HEK293 (cell line): ENCODE data around the gene HIF3A.

ENCODE experiments used
- CTCF ChIP-seq: fragments of 450-650 bp; formaldehyde crosslinking; IDR thresholded peaks from 2 replicates; pipeline ENCODE4 v1.5.1; 2016; ENCODE audit warnings: missing biosample characterization, missing genetic modification characterization
- PATZ1 ChIP-seq: fragments of 450-650 bp; formaldehyde crosslinking; IDR thresholded peaks from 2 replicates; pipeline ENCODE4 v1.5.1; 2016; ENCODE audit warnings: missing biosample characterization, missing genetic modification characterization
- ZBTB17 ChIP-seq: fragments of 450-650 bp; formaldehyde crosslinking; IDR thresholded peaks from 2 replicates; pipeline ENCODE4 v1.5.1; 2016; ENCODE audit warnings: missing biosample characterization, missing genetic modification characterization
- ZNF580 ChIP-seq: fragments of 450-650 bp; formaldehyde crosslinking; IDR thresholded peaks from 2 replicates; pipeline ENCODE4 v1.5.1; 2016; ENCODE audit warnings: missing biosample characterization, missing genetic modification characterization

GRCh38 chr19:46296202-46296480 is 701 bp upstream of the HIF3A start:
- TF ChIP-seq PATZ1 (tag by site-specific recombination) (no peak), CTCF (tag by site-specific recombination) (no peak), ZNF580 (tag by site-specific recombination) (no peak), ZBTB17 (tag by site-specific recombination) (no peak)
